HepG2 (cell line): ENCODE results near the gene CRY1. TPM values are rescaled to one million over a fixed set of nuclear protein-coding genes. Genes with fewer than 3 reads are reported as not detected.
A peak's percentile ranks its signal among the peaks of the same experiment; 100 is the strongest.

ENCODE experiments used
- BHLHE40 ChIP-seq: IDR thresholded peaks from 2 replicates; pipeline ENCODE4 v1.6.1; 2011; ENCODE audit warnings: low read length, improper control_type of control experiment
- CC2D1A ChIP-seq: sonication (generic); formaldehyde crosslinking; IDR thresholded peaks from 2 replicates; pipeline ENCODE4 v1.8.1; 2023; ENCODE audit warnings: mild to moderate bottlenecking, missing genetic modification reagents
- CREB1 ChIP-seq, 2 experiments: fragments of 450-650 bp in 1 of 2; IDR thresholded peaks; 2 replicates each; pipeline ENCODE4 v1.6.1; 2016 to 2017; ENCODE audit warnings: control low read depth in 1 of 2, mild to moderate bottlenecking in 1 of 2, missing compliant biosample characterization in 1 of 2, missing genetic modification characterization in 1 of 2
- DMTF1 ChIP-seq: sonication (generic); formaldehyde crosslinking; IDR thresholded peaks from 2 replicates; pipeline ENCODE4 v1.4.0; 2020; ENCODE audit warnings: mild to moderate bottlenecking, missing genetic modification reagents
- GATAD2A ChIP-seq: IDR thresholded peaks from 2 replicates; pipeline ENCODE4 v1.6.1; 2016
- GFI1 ChIP-seq: sonication (generic); formaldehyde crosslinking; IDR thresholded peaks from 2 replicates; pipeline ENCODE4 v1.5.0; 2020; ENCODE audit warnings: missing genetic modification reagents, mild to moderate bottlenecking, borderline replicate concordance
- HMG20A ChIP-seq: IDR thresholded peaks from 2 replicates; pipeline ENCODE4 v1.6.1; 2016; ENCODE audit warnings: borderline replicate concordance
- IRF2 ChIP-seq: IDR thresholded peaks from 2 replicates; pipeline ENCODE4 v1.6.1; 2018; ENCODE audit warnings: missing genetic modification reagents, missing compliant biosample characterization
- ISX ChIP-seq: sonication (generic); formaldehyde crosslinking; conservative IDR thresholded peaks from 2 replicates; pipeline ENCODE4 v1.5.0; 2020; ENCODE audit warnings: missing genetic modification reagents
- NR1H2 ChIP-seq: sonication (generic); formaldehyde crosslinking; IDR thresholded peaks from 2 replicates; pipeline ENCODE4 v1.8.1; 2022; ENCODE audit warnings: low read depth, missing genetic modification reagents, borderline replicate concordance
- NRL ChIP-seq: sonication (generic); formaldehyde crosslinking; IDR thresholded peaks from 2 replicates; pipeline ENCODE4 v1.5.0; 2020; ENCODE audit warnings: missing genetic modification reagents, mild to moderate bottlenecking, moderate library complexity, borderline replicate concordance
- PAXIP1 ChIP-seq: sonication (generic); formaldehyde crosslinking; conservative IDR thresholded peaks from 2 replicates; pipeline ENCODE4 v1.4.0; 2020; ENCODE audit warnings: mild to moderate bottlenecking, missing genetic modification reagents, moderate library complexity
- TP53 ChIP-seq: sonication (generic); formaldehyde crosslinking; conservative IDR thresholded peaks from 2 replicates; pipeline ENCODE4 v1.4.0; 2020; ENCODE audit warnings: missing genetic modification reagents
- ZFP1 ChIP-seq: IDR thresholded peaks from 2 replicates; pipeline ENCODE4 v1.6.1; 2016
- ZNF180 ChIP-seq: sonication (generic); formaldehyde crosslinking; IDR thresholded peaks from 2 replicates; pipeline ENCODE4 v1.4.0; 2020; ENCODE audit warnings: low read depth, missing genetic modification reagents, borderline replicate concordance
- ZNF225 ChIP-seq: sonication (generic); formaldehyde crosslinking; IDR thresholded peaks from 2 replicates; pipeline ENCODE4 v1.4.0; 2020; ENCODE audit warnings: mild to moderate bottlenecking, missing genetic modification reagents
- ZNF24 ChIP-seq: fragments of 450-650 bp; IDR thresholded peaks from 2 replicates; pipeline ENCODE4 v1.6.1; 2017; ENCODE audit warnings: antibody characterized with exemption, mild to moderate bottlenecking
- ZNF256 ChIP-seq: sonication (generic); formaldehyde crosslinking; conservative IDR thresholded peaks from 2 replicates; pipeline ENCODE4 v1.4.0; 2020; ENCODE audit warnings: missing genetic modification reagents
- ZNF354B ChIP-seq: sonication (generic); formaldehyde crosslinking; IDR thresholded peaks from 2 replicates; pipeline ENCODE4 v1.8.0; 2022; ENCODE audit warnings: mild to moderate bottlenecking, missing genetic modification reagents
- ZNF484 ChIP-seq: sonication (generic); formaldehyde crosslinking; IDR thresholded peaks from 2 replicates; pipeline ENCODE4 v1.5.1; 2020; ENCODE audit warnings: mild to moderate bottlenecking, low read depth, missing genetic modification reagents, borderline replicate concordance
- ZNF670 ChIP-seq: sonication (generic); formaldehyde crosslinking; IDR thresholded peaks from 2 replicates; pipeline ENCODE4 v1.8.0; 2022; ENCODE audit warnings: mild to moderate bottlenecking, missing genetic modification reagents, borderline replicate concordance
- ZNF710 ChIP-seq: sonication (generic); formaldehyde crosslinking; IDR thresholded peaks from 2 replicates; pipeline ENCODE4 v1.5.0; 2020; ENCODE audit warnings: mild to moderate bottlenecking, missing genetic modification reagents, borderline replicate concordance
- ZNF841 ChIP-seq: sonication (generic); formaldehyde crosslinking; IDR thresholded peaks from 2 replicates; pipeline ENCODE4 v1.8.1; 2023; ENCODE audit warnings: missing genetic modification reagents, borderline replicate concordance
- ZSCAN31 ChIP-seq: sonication (generic); formaldehyde crosslinking; IDR thresholded peaks from 2 replicates; pipeline ENCODE4 v1.5.0; 2020; ENCODE audit warnings: low read depth, mild to moderate bottlenecking, missing genetic modification reagents
- polyA plus RNA-seq, 8 experiments: library from polyadenylated mRNA; depleted of rRNA in 3 of 8; stranded (reverse) in 7 of 8; unstranded in 1 of 8; fragments of >200 nt; fragmentation: Illumina TruSeq in 4 of 8; extraction: Trizol in 4 of 8; gene quantifications; 2 replicates each; pipeline versions ENCODE4 v1.2.1 to v1.2.3, GENCODE V29; 2011 to 2016; ENCODE audit warnings: low read depth in 4 of 8, missing spikeins in 1 of 8, mixed read lengths in 1 of 8; ENCODE audit not compliant: insufficient read depth in 1 of 8
- total RNA-seq, 5 experiments: library from RNA; depleted of rRNA; stranded (reverse); fragments of >200 nt; fragmentation: Illumina TruSeq; extraction: Trizol; gene quantifications; 2 replicates each; pipeline ENCODE4 v1.2.3, GENCODE V29; 2016; ENCODE audit warnings: low read depth in 1 of 5

The CRY1 gene
- total and polyA plus RNA-seq, 2 of the 13 experiments (the other 11 are each of a cell fraction or from before 2014, with no cell fraction given) = 11.4 to 13.9 TPM

- TF ChIP-seq IRF2 (0 out of 2 replicates have a peak, but pooled peaks have one; percentile 25), CREB1 (IDR thresholded peaks at IDR 0.05) (no peak), CREB1 (CRISPR knock-in tag; IDR thresholded peaks at IDR 0.05) (peak; percentile 43; the same call in 1 of the 2 replicates), ZNF484 (CRISPR knock-in tag) (no peak), NR1H2 (CRISPR knock-in tag) (no peak), ZNF24 (0 out of 2 replicates have a peak, but pooled peaks have one; percentile 47), TP53 (CRISPR knock-in tag) (no peak), ISX (CRISPR knock-in tag) (no peak), ZNF670 (CRISPR knock-in tag) (no peak), ZSCAN31 (no peak), ZNF354B (CRISPR knock-in tag) (no peak), DMTF1 (no peak), ZNF710 (peak; percentile 70; the same call in 1 of the 2 replicates), HMG20A (CRISPR knock-in tag) (peak; percentile 58; the same call in 1 of the 2 replicates), ZFP1 (CRISPR knock-in tag) (0 out of 2 replicates have a peak, but pooled peaks have one; percentile 28), NRL (CRISPR knock-in tag) (no peak), CC2D1A (CRISPR knock-in tag) (no peak), ZNF180 (CRISPR knock-in tag) (no peak), BHLHE40 (no peak), ZNF225 (CRISPR knock-in tag) (no peak), ZNF256 (CRISPR knock-in tag) (no peak), GFI1 (CRISPR knock-in tag) (peak; percentile 41; the same call in 1 of the 2 replicates), PAXIP1 (CRISPR knock-in tag) (peak; percentile 90), GATAD2A (peak; percentile 85), ZNF841 (CRISPR knock-in tag) (no peak)
Measured at GRCh38 chr12:106975993-106976658, 117.2 kb downstream of the CRY1 start (continued).
